ENCODE measurements around the gene EIF4E1B. TPM values are rescaled to one million over a fixed set of nuclear protein-coding genes. Genes with fewer than 3 reads are reported as not detected.

The EIF4E1B gene
- total RNA-seq, 4 donors from 2014 or later: not detected

DNA sequence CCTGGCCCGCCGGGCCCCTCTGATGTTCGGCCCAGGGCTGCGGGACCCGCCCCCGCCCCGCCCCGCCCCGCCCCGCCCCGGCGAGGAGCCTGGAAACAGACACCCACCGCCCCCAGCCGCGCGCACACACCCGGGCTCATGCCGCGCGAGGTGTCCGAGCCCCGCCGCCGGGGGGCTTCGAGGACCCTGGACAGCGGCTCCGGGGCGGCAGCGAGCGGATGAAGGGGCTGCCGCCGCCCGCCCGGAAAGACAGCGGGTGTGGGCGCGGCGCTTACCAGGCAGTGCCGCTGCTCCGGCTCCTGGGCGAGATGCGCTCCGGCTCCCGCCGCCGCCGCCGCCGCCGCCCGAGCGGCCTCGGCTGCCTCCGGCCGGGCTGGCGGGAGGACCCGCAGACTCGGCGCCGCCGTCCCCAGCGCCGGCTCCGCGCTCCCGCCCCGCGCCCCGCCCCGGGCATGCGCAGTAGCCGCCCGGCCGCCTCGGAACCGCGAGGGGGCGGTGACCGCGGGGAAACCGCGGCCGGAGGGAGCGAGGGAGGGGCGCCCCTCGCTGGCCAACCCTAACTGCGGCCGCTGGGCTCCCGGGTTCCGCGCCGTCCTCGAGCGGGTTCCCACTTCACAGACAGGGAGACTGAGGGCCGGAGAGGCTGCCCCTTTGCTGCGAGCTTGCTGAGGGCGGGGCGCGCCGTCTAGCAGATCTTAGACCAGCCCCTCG, 20.6 kb upstream of the EIF4E1B start, which contains the start of gene GPRIN1:
Gene GPRIN1 (minus strand): TSS at position 433 of the 711 bp plus-strand sequence. CDS start 10,322 bp downstream, outside the sequence.
- intact Hi-C loops (cut with DNase I; ENCODE audit: low total_unique reads): no loop called here
- DNase-seq (no peak), ATAC-seq (peak; percentile 76 to 81)
- H3K4me3 ChIP-seq: peak within 1 kb of the TSS; percentile 51 to 60 (median 57)
- H3K9me3 ChIP-seq: no peaks in the 10 kb centered on the region
- no peaks in the 10 kb centered on the region for H3K36me3 ChIP-seq
- peak within 1 kb of the TSS in 1 of 4 donors; percentile 19 for H3K27ac ChIP-seq
- H3K27me3 ChIP-seq: peaks cover 8 to 19% (median 13%) of the 10 kb centered on the region in 3 donors
- peaks cover 0 to 4% of the 10 kb centered on the region in 2 donors for H3K4me1 ChIP-seq
- in situ Hi-C loops (cut with MboI; ENCODE audit: low sequenced_read_pairs in 4 of 4): no loop called here
- TF ChIP-seq POLR2A (IDR thresholded peaks at IDR 0.05): no peak
- peak in 4 of 5 experiments; percentile 21 to 47 (median 26) for TF ChIP-seq CTCF (IDR thresholded peaks at IDR 0.05 in 4 of 5, conservative IDR thresholded peaks at IDR 0.05 in 1 of 5)

GRCh38 chr5:176610435-176610773, 20.1 kb upstream of the EIF4E1B start:
- Histone ChIP-seq H3K4me1 (peaks cover 0 to 4% of the 10 kb centered on the region in 2 donors), H3K36me3 (no peaks in the 10 kb centered on the region), H3K4me3 (peak overlapping the region; percentile 51 to 60 (median 57)), H3K9me3 (no peaks in the 10 kb centered on the region), H3K27me3 (peaks cover 8 to 19% (median 15%) of the 10 kb centered on the region in 3 donors), H3K27ac (peak overlapping the region in 1 of 4 donors; percentile 19)
- no peak for DNase-seq
- TF ChIP-seq CTCF (IDR thresholded peaks at IDR 0.05 in 4 of 5, conservative IDR thresholded peaks at IDR 0.05 in 1 of 5) (no peak), POLR2A (IDR thresholded peaks at IDR 0.05) (no peak)
- ATAC-seq: no peak
- intact Hi-C loops (cut with DNase I; ENCODE audit: low total_unique reads): no loop called here
- in situ Hi-C loops (cut with MboI; ENCODE audit: low sequenced_read_pairs in 4 of 4): no loop called here

DNA sequence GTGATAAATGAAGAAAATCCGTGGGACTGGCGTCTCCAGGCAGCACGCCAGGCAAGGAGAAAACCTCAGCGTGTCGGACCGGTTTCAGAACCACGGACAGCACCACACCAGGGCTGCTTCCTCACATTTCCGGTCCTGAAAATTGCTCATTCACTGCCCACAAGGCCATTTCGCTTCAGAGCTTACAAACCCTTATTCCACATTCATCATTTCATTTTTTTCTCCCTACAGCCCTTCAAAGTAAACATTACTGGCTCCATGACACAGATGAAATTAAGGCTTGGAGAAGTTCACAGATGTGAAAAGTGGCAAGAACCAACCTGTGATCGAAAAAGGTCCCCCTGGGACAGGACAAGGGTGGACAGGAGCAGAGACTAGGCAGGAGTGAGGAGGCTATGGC, 19.0 kb upstream of the EIF4E1B start:
- Histone ChIP-seq H3K27me3 (peaks cover 8 to 19% (median 15%) of the 10 kb centered on the region in 3 donors), H3K4me3 (no peak overlapping the region), H3K27ac (no peak overlapping the region), H3K4me1 (peaks cover 0 to 4% of the 10 kb centered on the region in 2 donors), H3K36me3 (no peaks in the 10 kb centered on the region), H3K9me3 (no peaks in the 10 kb centered on the region)
- no peak for ATAC-seq
- in situ Hi-C loops (cut with MboI; ENCODE audit: low sequenced_read_pairs in 4 of 4) (no loop called here), intact Hi-C loops (cut with DNase I; ENCODE audit: low total_unique reads) (loop anchor here (1.0 kb wide), 1 partner anchor 36 kb away; the partner anchor contains the start of gene TSPAN17)
- DNase-seq: peak in 1 of 2 donors; percentile 32
- TF ChIP-seq POLR2A (IDR thresholded peaks at IDR 0.05) (no peak), CTCF (IDR thresholded peaks at IDR 0.05 in 4 of 5, conservative IDR thresholded peaks at IDR 0.05 in 1 of 5) (no peak)

DNA sequence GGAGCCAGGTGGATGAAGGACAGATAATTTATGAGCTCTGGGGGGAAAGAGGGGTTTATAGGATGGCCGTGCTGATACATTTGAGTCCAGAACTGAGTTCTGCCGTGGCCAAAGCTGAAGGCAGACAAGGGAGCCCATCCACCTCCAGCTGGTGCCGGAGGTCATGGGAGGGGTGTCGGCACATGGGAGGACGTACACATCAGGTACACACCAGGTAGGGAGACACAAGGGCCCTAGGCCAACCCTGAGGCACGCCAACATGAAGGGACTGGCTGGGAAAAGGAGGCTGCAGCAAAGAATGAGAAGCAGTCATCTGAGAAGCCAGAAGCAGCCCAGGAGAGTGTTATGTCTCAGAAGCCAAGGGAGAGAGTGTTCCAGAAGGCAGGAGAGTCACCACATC, 18.5 kb upstream of the EIF4E1B start:
- Histone ChIP-seq H3K27me3 (peaks cover 8 to 19% (median 15%) of the 10 kb centered on the region in 3 donors), H3K4me1 (peaks cover 0 to 4% of the 10 kb centered on the region in 2 donors), H3K4me3 (no peak overlapping the region), H3K9me3 (no peaks in the 10 kb centered on the region), H3K27ac (no peak overlapping the region), H3K36me3 (no peaks in the 10 kb centered on the region)
- no peak for TF ChIP-seq POLR2A (IDR thresholded peaks at IDR 0.05)
- TF ChIP-seq CTCF (IDR thresholded peaks at IDR 0.05 in 4 of 5, conservative IDR thresholded peaks at IDR 0.05 in 1 of 5): no peak
- in situ Hi-C loops (cut with MboI; ENCODE audit: low sequenced_read_pairs in 4 of 4): no loop called here
- intact Hi-C loops (cut with DNase I; ENCODE audit: low total_unique reads): no loop called here
- ATAC-seq: no peak
- no peak for DNase-seq
